ENCODE measurements around the gene DEPDC1. TPM values are rescaled to one million over a fixed set of nuclear protein-coding genes. Genes with fewer than 3 reads are reported as not detected.
"Not testable (repeated sequence)": the region's sequence is repeated elsewhere in the genome, so short reads cannot be mapped to it uniquely, and the experiment has no call there.

Gene DEPDC1
- total RNA-seq, 1 donor from 2014 or later = 1.7 TPM

- intact Hi-C loops (cut with DNase I) = no loop called here
- Histone ChIP-seq H3K9me3 (no peaks in the 10 kb centered on the region), H3K27ac (no peak overlapping the region), H3K36me3 (no peaks in the 10 kb centered on the region), H3K4me1 (no peaks in the 10 kb centered on the region), H3K27me3 (no peaks in the 10 kb centered on the region), H3K4me3 (no peak overlapping the region)
- TF ChIP-seq POLR2AphosphoS5 (IDR thresholded peaks at IDR 0.05; ENCODE audit: insufficient read depth in 1 of 2, low read depth in 1 of 2) (no peak), POLR2A (IDR thresholded peaks at IDR 0.05) (no peak)
- TF ChIP-seq, protein P1, sequence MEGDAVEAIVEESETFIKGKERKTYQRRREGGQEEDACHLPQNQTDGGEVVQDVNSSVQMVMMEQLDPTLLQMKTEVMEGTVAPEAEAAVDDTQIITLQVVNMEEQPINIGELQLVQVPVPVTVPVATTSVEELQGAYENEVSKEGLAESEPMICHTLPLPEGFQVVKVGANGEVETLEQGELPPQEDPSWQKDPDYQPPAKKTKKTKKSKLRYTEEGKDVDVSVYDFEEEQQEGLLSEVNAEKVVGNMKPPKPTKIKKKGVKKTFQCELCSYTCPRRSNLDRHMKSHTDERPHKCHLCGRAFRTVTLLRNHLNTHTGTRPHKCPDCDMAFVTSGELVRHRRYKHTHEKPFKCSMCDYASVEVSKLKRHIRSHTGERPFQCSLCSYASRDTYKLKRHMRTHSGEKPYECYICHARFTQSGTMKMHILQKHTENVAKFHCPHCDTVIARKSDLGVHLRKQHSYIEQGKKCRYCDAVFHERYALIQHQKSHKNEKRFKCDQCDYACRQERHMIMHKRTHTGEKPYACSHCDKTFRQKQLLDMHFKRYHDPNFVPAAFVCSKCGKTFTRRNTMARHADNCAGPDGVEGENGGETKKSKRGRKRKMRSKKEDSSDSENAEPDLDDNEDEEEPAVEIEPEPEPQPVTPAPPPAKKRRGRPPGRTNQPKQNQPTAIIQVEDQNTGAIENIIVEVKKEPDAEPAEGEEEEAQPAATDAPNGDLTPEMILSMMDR (IDR thresholded peaks at IDR 0.05) = no peak
- DNase-seq (ENCODE audit: extremely low spot score in 2 of 2) = no peak
These were observed 18.2 kb downstream of the DEPDC1 start for GRCh38 chr1:68478662-68479061.

DNA sequence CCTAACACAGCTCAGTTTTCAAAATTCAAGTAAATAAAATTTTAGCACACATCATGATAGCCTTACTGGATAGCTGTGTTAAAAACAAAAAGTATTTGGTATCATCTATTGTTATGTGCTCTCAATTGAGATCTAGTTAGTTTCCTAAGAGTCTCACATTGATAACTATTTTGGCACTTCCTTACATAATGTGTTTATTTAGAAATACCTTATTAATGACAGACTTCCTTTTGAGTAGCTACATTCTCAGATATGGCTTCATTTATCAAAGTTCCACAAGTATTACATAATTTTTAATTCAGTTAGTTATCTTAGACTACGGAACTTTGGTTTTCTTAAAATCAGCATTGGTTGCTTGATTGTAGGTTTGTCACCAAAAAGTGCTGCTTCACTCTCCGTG, 20.3 kb downstream of the DEPDC1 start:
- H3K27ac ChIP-seq; H3K9me3 ChIP-seq; H3K4me3 ChIP-seq; DNase-seq (ENCODE audit: extremely low spot score in 2 of 2); intact Hi-C loops (cut with DNase I); H3K36me3 ChIP-seq; H3K4me1 ChIP-seq; H3K27me3 ChIP-seq: not testable (repeated sequence)

DNA sequence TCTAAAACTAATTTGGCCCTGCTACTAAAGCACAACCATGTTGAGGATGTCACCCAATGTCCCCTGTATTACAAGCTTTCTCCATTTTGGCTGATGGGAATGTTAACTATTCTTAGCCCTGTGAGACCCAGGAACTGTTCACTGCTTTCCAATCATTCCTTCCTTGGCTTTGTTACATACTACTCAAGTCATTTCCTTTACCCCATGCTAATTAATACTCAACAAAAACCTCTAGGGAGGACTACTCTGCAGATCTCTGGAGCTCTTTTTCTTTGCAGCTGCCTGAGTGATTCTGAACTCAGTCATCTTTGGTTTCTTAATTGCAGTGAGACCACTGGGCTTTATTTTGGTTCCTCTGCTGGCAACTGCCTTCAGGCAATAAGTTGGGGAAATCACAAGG, 23.8 kb downstream of the DEPDC1 start:
- Histone ChIP-seq H3K27ac (no peak overlapping the region), H3K27me3 (no peaks in the 10 kb centered on the region), H3K4me3 (no peak overlapping the region), H3K36me3 (no peaks in the 10 kb centered on the region), H3K9me3 (no peaks in the 10 kb centered on the region), H3K4me1 (no peaks in the 10 kb centered on the region)
- no peak for DNase-seq (ENCODE audit: extremely low spot score in 2 of 2)
- intact Hi-C loops (cut with DNase I) = no loop called here
- TF ChIP-seq, protein P1 (IDR thresholded peaks at IDR 0.05) = no peak
- TF ChIP-seq POLR2AphosphoS5 (IDR thresholded peaks at IDR 0.05; ENCODE audit: insufficient read depth in 1 of 2, low read depth in 1 of 2) = no peak
- TF ChIP-seq POLR2A (IDR thresholded peaks at IDR 0.05) = no peak

DNA sequence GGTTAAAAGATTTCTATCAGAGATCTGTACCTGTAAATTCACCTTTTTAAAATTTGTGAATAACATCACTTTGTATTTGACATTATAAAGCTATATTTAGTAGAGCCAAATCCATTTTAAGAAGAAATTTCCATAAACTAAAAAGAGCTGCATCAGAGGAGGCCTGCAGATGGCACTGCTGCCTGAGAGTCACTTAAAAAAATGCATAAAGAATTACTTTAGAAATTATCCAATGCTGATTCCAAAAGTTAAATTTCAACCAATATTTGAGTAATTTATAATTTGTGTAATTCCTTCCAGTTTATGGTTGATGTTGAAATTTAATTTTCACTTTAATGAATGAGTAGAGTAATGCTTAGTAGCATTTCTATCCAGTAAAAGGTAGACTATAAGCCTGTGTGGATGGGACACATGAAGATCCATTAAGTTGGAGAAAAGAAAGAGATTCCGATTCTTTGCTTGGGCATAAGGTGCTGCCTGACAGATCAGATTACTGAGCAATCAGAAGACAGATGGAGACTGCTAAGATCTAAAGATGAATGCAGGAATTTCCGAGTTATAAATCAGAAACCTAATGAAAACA, 26.4 kb downstream of the DEPDC1 start:
- Histone ChIP-seq H3K27ac (no peak overlapping the region), H3K4me1 (no peaks in the 10 kb centered on the region), H3K9me3 (no peaks in the 10 kb centered on the region), H3K36me3 (no peaks in the 10 kb centered on the region), H3K4me3 (no peak overlapping the region), H3K27me3 (no peaks in the 10 kb centered on the region)
- DNase-seq (ENCODE audit: extremely low spot score in 2 of 2) = no peak
- TF ChIP-seq POLR2AphosphoS5 (IDR thresholded peaks at IDR 0.05; ENCODE audit: insufficient read depth in 1 of 2, low read depth in 1 of 2) = no peak
- TF ChIP-seq POLR2A (IDR thresholded peaks at IDR 0.05) = no peak
- TF ChIP-seq, protein P1 (IDR thresholded peaks at IDR 0.05) = no peak
- intact Hi-C loops (cut with DNase I) = no loop called here

DNA sequence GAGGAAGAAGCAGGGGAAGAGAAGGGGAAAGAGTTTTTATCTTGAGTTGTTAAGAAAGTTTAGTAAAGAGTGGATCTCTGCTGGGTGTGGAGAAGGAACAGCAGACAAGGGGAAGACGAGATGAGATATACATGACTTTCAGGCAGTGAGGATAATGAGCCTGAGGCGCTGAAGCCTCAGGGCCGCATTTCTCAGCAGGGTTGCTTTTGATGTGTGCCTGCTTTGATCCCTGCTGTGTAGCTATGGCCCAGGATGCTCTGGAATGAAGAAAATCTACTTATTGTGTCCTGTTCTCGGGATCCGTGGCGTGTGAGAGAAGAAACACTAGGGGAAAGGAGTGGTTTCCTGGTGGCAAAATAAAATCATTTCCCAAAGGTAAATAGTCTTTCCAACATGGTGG, 32.0 kb downstream of the DEPDC1 start:
- no peaks in the 10 kb centered on the region for H3K9me3 ChIP-seq
- H3K4me3 ChIP-seq = no peak overlapping the region
- H3K27me3 ChIP-seq = no peaks in the 10 kb centered on the region
- TF ChIP-seq, protein P1 (IDR thresholded peaks at IDR 0.05) = no peak
- no peak for TF ChIP-seq POLR2A (IDR thresholded peaks at IDR 0.05)
- DNase-seq (ENCODE audit: extremely low spot score in 2 of 2) = no peak
- no peaks in the 10 kb centered on the region for H3K36me3 ChIP-seq
- H3K27ac ChIP-seq = no peak overlapping the region
- intact Hi-C loops (cut with DNase I) = no loop called here
- no peaks in the 10 kb centered on the region for H3K4me1 ChIP-seq

GRCh38 chr1:68460935-68461334, 35.9 kb downstream of the DEPDC1 start:
- TF ChIP-seq POLR2A (IDR thresholded peaks at IDR 0.05) = no peak
- TF ChIP-seq, protein P1 (IDR thresholded peaks at IDR 0.05) = no peak
- TF ChIP-seq POLR2AphosphoS5 (IDR thresholded peaks at IDR 0.05; ENCODE audit: insufficient read depth in 1 of 2, low read depth in 1 of 2) = no peak
- no peaks in the 10 kb centered on the region for H3K27me3 ChIP-seq
- H3K4me3 ChIP-seq = no peak overlapping the region
- DNase-seq (ENCODE audit: extremely low spot score in 2 of 2) = no peak
- no peaks in the 10 kb centered on the region for H3K4me1 ChIP-seq
- no peaks in the 10 kb centered on the region for H3K9me3 ChIP-seq
- intact Hi-C loops (cut with DNase I) = no loop called here
- H3K27ac ChIP-seq = no peak overlapping the region
- no peaks in the 10 kb centered on the region for H3K36me3 ChIP-seq
